ENCODE data around the gene TCEANC2.

TCEANC2 gene

GRCh38 chr1:54110996-54111395 is 57.6 kb downstream of the TCEANC2 start:
- TF ChIP-seq CTCF (IDR thresholded peaks at IDR 0.05; ENCODE audit: borderline replicate concordance, insufficient read depth, low read depth, low read length), result no peak
- no peak overlapping the region for H3K4me3 ChIP-seq (ENCODE audit: low read depth, low read length)

- TF ChIP-seq CTCF (IDR thresholded peaks at IDR 0.05; ENCODE audit: borderline replicate concordance, insufficient read depth, low read depth, low read length), result no peak
- H3K4me3 ChIP-seq (ENCODE audit: low read depth, low read length), result no peak overlapping the region
Observed at GRCh38 chr1:54111624-54112023, 58.2 kb downstream of the TCEANC2 start.

GRCh38 chr1:54112027-54112426 is 58.6 kb downstream of the TCEANC2 start:
- H3K4me3 ChIP-seq (ENCODE audit: low read depth, low read length), result no peak overlapping the region
- TF ChIP-seq CTCF (IDR thresholded peaks at IDR 0.05; ENCODE audit: borderline replicate concordance, insufficient read depth, low read depth, low read length), result no peak

- H3K4me3 ChIP-seq (ENCODE audit: low read depth, low read length), result no peak overlapping the region
- TF ChIP-seq CTCF (IDR thresholded peaks at IDR 0.05; ENCODE audit: borderline replicate concordance, insufficient read depth, low read depth, low read length), result no peak
Observed at GRCh38 chr1:54112705-54113368, 59.4 kb downstream of the TCEANC2 start.

- H3K4me3 ChIP-seq (ENCODE audit: low read depth, low read length), result no peak overlapping the region
- no peak for TF ChIP-seq CTCF (IDR thresholded peaks at IDR 0.05; ENCODE audit: borderline replicate concordance, insufficient read depth, low read depth, low read length)
Observed at GRCh38 chr1:54114001-54114400, 60.6 kb downstream of the TCEANC2 start.

GRCh38 chr1:54114955-54115354 is 61.5 kb downstream of the TCEANC2 start:
- no peak overlapping the region for H3K4me3 ChIP-seq (ENCODE audit: low read depth, low read length)
- TF ChIP-seq CTCF (IDR thresholded peaks at IDR 0.05; ENCODE audit: borderline replicate concordance, insufficient read depth, low read depth, low read length), result no peak

- no peak overlapping the region for H3K4me3 ChIP-seq (ENCODE audit: low read depth, low read length)
- no peak for TF ChIP-seq CTCF (IDR thresholded peaks at IDR 0.05; ENCODE audit: borderline replicate concordance, insufficient read depth, low read depth, low read length)
Observed at GRCh38 chr1:54115520-54115919, 62.1 kb downstream of the TCEANC2 start.
